ENCODE measurements around the gene SFXN5.

GRCh38 chr2:73043276-73043675 lies 28.2 kb downstream of the SFXN5 start:
- no peak for TF ChIP-seq CHD2 (IDR thresholded peaks at IDR 0.05; ENCODE audit: low read length, partially characterized antibody)
- no peak for TF ChIP-seq NR3C1 (IDR thresholded peaks at IDR 0.05)
- no peak for TF ChIP-seq MAX (IDR thresholded peaks at IDR 0.05)
- no peak for TF ChIP-seq CTCF (IDR thresholded peaks at IDR 0.05)
- no peak for TF ChIP-seq ESRRA (IDR thresholded peaks at IDR 0.05; ENCODE audit: borderline replicate concordance, low read length)
- TF ChIP-seq POLR2A (IDR thresholded peaks at IDR 0.05; ENCODE audit: low read length) = no peak
- TF ChIP-seq PBX3 (IDR thresholded peaks at IDR 0.05) = no peak
